Cardiac muscle cell (in vitro differentiated cells and primary cell): ENCODE data around the gene EXOC4. TPM values are rescaled to one million over a fixed set of nuclear protein-coding genes. Genes with fewer than 3 reads are reported as not detected.

Source experiments
- DNase-seq, 2 donors: peaks; one replicate each; pipeline versions ENCODE4 v3.0.0 to v3.0.0-alpha.2; 2010 to 2017; ENCODE audit warnings: low read depth in 1 of 2, low spot score in 1 of 2
- H3K27ac ChIP-seq: fragments of 200-600 bp; sonication (generic); 2 replicates; pipeline ENCODE4 v1.5.1; 2016
- H3K27me3 ChIP-seq: fragments of 200-600 bp; sonication (generic); 2 replicates; pipeline ENCODE4 v1.6.0; 2016; ENCODE audit warnings: control low read depth
- H3K36me3 ChIP-seq: fragments of 200-600 bp; sonication (generic); 2 replicates; pipeline ENCODE4 v1.5.1; 2016; ENCODE audit warnings: control low read depth
- H3K4me1 ChIP-seq: fragments of 200-600 bp; sonication (generic); 2 replicates; pipeline ENCODE4 v1.8.1; 2017; ENCODE audit warnings: low read depth, mild to moderate bottlenecking, mixed run types
- H3K4me3 ChIP-seq: fragments of 200-600 bp; sonication (generic); 2 replicates; pipeline ENCODE4 v1.5.1; 2016; ENCODE audit warnings: mild to moderate bottlenecking
- H3K9me3 ChIP-seq: fragments of 200-600 bp; sonication (generic); 2 replicates; pipeline ENCODE4 v1.5.1; 2017; ENCODE audit warnings: low read depth, mild to moderate bottlenecking, control low read depth
- CTCF ChIP-seq: IDR thresholded peaks from 2 replicates; pipeline ENCODE4 v1.5.1; 2012; ENCODE audit warnings: low read depth, mild to moderate bottlenecking, low read length
- polyA plus RNA-seq: library from polyadenylated mRNA; unstranded; fragments of >200 nt; fragmentation: Nextera tagmentation; extraction: Ambion mirVana; gene quantifications from 2 replicates; pipeline ENCODE4 v1.2.1, GENCODE V29; 2016
- total RNA-seq: library from RNA; depleted of rRNA; stranded (reverse); fragments of >200 nt; gene quantifications from 2 replicates; pipeline ENCODE4 v1.2.3, GENCODE V29; 2016

EXOC4 gene
- total and polyA plus RNA-seq, 2 experiments from 2014 or later, result 33.6 to 46.0 TPM

- Histone ChIP-seq H3K4me1 (no peaks in the 10 kb centered on the region), H3K27me3 (peaks cover 12% of the 10 kb centered on the region), H3K27ac (no peak overlapping the region), H3K4me3 (no peak overlapping the region), H3K36me3 (no peaks in the 10 kb centered on the region), H3K9me3 (peaks cover 5% of the 10 kb centered on the region)
- no peak for DNase-seq
- TF ChIP-seq CTCF, result no peak
These were observed 261.7 kb downstream of the EXOC4 start for GRCh38 chr7:133514551-133514950.

GRCh38 chr7:133517766-133518165, 264.9 kb downstream of the EXOC4 start:
- no peaks in the 10 kb centered on the region for H3K36me3 ChIP-seq
- no peak for TF ChIP-seq CTCF
- H3K27ac ChIP-seq, result no peak overlapping the region
- DNase-seq, result no peak
- no peaks in the 10 kb centered on the region for H3K4me1 ChIP-seq
- peaks cover 5% of the 10 kb centered on the region for H3K9me3 ChIP-seq
- H3K4me3 ChIP-seq, result no peak overlapping the region
- no peaks in the 10 kb centered on the region for H3K27me3 ChIP-seq

GRCh38 chr7:133518718-133519117, 265.8 kb downstream of the EXOC4 start:
- peaks cover 5% of the 10 kb centered on the region for H3K9me3 ChIP-seq
- DNase-seq, result no peak
- no peaks in the 10 kb centered on the region for H3K4me1 ChIP-seq
- TF ChIP-seq CTCF, result no peak
- no peaks in the 10 kb centered on the region for H3K36me3 ChIP-seq
- H3K27me3 ChIP-seq, result no peaks in the 10 kb centered on the region
- no peak overlapping the region for H3K4me3 ChIP-seq
- no peak overlapping the region for H3K27ac ChIP-seq

GRCh38 chr7:133520248-133520647, 267.4 kb downstream of the EXOC4 start:
- TF ChIP-seq CTCF, result no peak
- no peak for DNase-seq

GRCh38 chr7:133522501-133522900, 269.6 kb downstream of the EXOC4 start:
- TF ChIP-seq CTCF, result no peak
- Histone ChIP-seq H3K9me3 (no peaks in the 10 kb centered on the region), H3K27ac (no peak overlapping the region), H3K4me3 (no peak overlapping the region), H3K4me1 (no peaks in the 10 kb centered on the region), H3K27me3 (no peaks in the 10 kb centered on the region), H3K36me3 (no peaks in the 10 kb centered on the region)
- DNase-seq, result no peak

More at GRCh38 chr7:133520248-133520647, 267.4 kb downstream of the EXOC4 start:
- no peaks in the 10 kb centered on the region for H3K4me1 ChIP-seq
- H3K4me3 ChIP-seq, result no peak overlapping the region
- no peaks in the 10 kb centered on the region for H3K27me3 ChIP-seq
- no peaks in the 10 kb centered on the region for H3K36me3 ChIP-seq
- no peak overlapping the region for H3K27ac ChIP-seq
- peaks cover 5% of the 10 kb centered on the region for H3K9me3 ChIP-seq

- Histone ChIP-seq H3K4me3 (no peak overlapping the region), H3K9me3 (no peaks in the 10 kb centered on the region), H3K27ac (no peak overlapping the region), H3K4me1 (no peaks in the 10 kb centered on the region), H3K36me3 (no peaks in the 10 kb centered on the region), H3K27me3 (no peaks in the 10 kb centered on the region)
- no peak for DNase-seq
- no peak for TF ChIP-seq CTCF
These were observed 275.9 kb downstream of the EXOC4 start for GRCh38 chr7:133528796-133529195.
